OCI-LY3 (cell line): ENCODE results near the gene TACR1.

Experiments used
- CTCF ChIP-seq: fragments of 200-600, 300-600 bp; sonication (generic); IDR thresholded peaks from 2 replicates; pipeline ENCODE4 v1.5.1; 2014; ENCODE audit warnings: antibody characterized with exemption, low read length, low read depth
- EZH2phosphoT487 ChIP-seq: fragments of 200-600 bp; shearing (Covaris generic); IDR thresholded peaks from 2 replicates; pipeline ENCODE4 v1.6.1; 2018; ENCODE audit warnings: antibody characterized with exemption, mixed run types, low read depth

GRCh38 chr2:75068546-75068945 lies 130.8 kb downstream of the TACR1 start:
- peak; percentile 23 for TF ChIP-seq CTCF
- TF ChIP-seq EZH2phosphoT487 = no peak
